GM21786 (cell line): Measurements from ENCODE around the gene SPZ1.
"Not testable (repeated sequence)": the region's sequence is repeated elsewhere in the genome, so short reads cannot be mapped to it uniquely, and the experiment has no call there.

Source experiments
- ATAC-seq: cut with Tn5 transposase; IDR thresholded peaks from one replicate; pipeline ENCODE4 v1.9.1; 2021; ENCODE audit not compliant: unreplicated experiment

SPZ1 gene

GRCh38 chr5:80326468-80326867 is 6.7 kb downstream of the SPZ1 start:
- no peak for ATAC-seq

- no peak for ATAC-seq
Measured at GRCh38 chr5:80337379-80337778, 17.6 kb downstream of the SPZ1 start.

DNA sequence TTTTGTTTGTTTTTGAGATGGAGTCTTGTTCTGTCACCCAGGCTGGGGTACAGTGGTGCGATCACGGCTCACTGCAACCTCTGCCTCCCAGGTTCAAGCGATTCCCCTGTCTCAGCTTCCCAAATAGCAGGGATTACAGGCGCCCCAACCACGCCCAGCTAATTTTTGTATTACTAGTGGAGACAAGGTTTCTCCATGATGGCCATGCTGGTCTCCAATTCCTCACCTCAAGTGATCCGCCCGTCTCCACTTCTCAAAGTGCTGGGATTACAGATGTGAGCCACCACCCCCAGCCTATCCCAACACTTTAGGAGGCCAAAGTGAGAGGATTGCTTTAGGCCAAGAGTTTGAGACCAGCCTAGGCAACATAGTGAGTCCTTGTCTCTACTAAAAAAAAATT is 19.3 kb downstream of the SPZ1 start:
- no peak for ATAC-seq

DNA sequence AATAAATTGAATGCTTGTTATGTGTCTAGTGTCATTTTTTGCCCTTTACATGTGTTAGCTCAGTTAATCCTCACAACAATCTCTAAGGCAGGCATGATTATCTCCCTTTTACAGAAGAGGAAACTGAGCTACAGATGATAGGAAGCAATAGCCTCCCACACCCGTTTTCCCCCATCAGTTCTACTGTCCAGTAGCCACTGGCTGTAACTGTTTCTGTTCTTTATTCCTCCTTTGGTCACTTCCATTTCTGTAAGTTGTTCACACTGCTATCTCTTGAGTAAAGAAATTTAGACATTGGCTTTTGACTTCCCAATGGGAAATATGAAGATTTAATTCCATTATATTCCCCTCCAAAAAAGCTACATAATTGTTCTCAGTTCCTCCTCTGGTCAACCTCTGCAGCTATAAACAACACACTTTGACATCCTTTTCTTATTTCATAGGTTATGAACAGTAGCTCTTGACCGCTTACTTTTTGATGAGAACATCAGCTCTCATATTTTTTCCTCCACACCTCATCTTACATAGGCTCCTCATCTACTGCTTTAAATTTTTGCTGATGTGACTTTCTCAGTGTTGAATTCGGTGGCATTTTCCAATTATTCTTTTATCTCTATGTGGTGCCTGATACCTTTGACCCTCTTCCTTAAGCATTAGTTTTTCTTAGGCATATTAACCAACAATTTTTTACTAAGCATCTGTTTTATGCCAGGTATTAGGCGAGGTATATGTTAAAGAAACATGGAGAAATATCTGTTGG is 21.4 kb downstream of the SPZ1 start:
- no peak for ATAC-seq

GRCh38 chr5:80343067-80343466 is 23.3 kb downstream of the SPZ1 start:
- no peak for ATAC-seq

- ATAC-seq = no peak
Measured at GRCh38 chr5:80346055-80346454, 26.3 kb downstream of the SPZ1 start.

DNA sequence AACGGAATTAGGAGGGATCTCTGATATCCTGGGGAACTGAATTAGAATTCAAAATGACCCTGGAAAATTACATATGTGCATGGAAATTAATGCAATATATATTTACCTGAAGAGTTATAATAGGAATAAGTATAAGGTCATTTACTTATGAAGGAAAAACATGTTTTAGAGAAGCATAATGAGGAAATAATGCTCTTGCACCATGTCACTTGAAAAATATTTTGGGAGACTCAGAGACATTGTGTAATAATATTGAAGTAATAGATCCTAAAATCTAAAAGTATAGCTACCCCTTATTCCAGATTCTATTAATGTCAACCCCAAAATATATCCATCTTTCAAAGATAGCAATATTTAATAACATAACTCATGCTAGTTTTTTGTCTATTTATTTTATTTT is 28.4 kb downstream of the SPZ1 start:
- no peak for ATAC-seq

- ATAC-seq = not testable (repeated sequence)
Measured at GRCh38 chr5:80351019-80351418, 31.2 kb downstream of the SPZ1 start.

DNA sequence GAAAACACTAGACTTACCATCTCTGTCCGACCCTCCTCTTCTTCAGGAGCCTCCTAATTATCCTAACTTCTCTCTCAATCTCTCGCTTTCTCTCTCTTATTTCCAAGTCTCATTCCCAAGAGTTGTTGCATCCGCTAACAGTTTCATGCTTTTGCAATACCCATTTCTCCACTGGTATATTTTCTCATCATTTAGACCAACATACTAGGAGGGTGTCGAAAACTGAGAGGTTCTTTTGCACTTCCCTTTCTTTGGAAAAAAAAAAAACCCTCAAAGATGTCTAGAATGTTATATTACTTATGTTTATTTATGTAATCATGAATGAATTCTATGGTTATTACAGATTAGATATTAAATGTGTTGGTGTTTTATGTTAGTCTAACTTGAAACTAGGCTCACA is 35.9 kb downstream of the SPZ1 start:
- ATAC-seq = no peak

DNA sequence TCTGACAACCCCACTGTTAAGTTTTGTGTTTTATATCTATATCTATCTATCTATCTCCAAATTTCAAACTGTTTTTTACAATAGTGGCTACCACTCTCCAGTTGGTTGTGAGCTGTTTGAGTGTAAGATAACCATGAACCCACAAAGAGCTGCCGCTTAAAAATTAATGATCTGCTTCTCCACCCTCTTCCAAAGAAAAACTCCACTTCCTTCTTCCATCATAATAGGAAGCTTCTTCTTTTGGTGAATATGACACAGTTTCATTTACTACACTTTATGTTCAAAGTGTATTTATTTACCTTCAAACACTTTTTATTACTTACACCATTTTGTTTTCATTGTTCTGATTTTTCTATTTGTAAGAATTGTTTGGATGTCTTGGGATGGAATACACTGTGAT is 37.9 kb downstream of the SPZ1 start:
- ATAC-seq = no peak

- ATAC-seq = no peak
Measured at GRCh38 chr5:80360914-80361444, 41.2 kb downstream of the SPZ1 start.

- no peak for ATAC-seq
Measured at GRCh38 chr5:80364892-80365291, 45.1 kb downstream of the SPZ1 start.

GRCh38 chr5:80368661-80369480 is 49.1 kb downstream of the SPZ1 start:
- no peak for ATAC-seq

GRCh38 chr5:80369521-80369920 is 49.7 kb downstream of the SPZ1 start:
- no peak for ATAC-seq

DNA sequence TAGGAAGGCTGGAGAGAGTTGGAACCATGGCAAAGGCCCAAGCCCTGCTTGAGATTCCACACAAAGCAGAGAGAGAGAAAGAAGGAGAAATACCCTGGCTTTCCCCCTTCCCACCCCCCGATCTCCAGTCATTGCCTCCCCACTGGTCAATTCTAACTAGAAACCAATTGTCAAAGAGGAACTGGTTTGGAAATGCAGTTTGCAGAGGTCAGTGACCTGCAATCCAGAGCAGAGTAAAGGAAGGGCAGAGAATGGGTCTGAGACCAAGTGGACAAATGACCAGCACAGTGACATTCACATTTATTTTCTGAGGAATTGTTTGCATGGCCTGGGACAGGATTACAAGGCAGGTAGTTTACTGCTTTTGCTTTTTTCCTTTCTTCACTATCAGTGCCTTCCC is 50.6 kb downstream of the SPZ1 start:
- ATAC-seq = no peak
